Stimulated activated effector memory CD8-positive, alpha-beta T cell treated with anti-CD3 and anti-CD28 coated beads, Interleukin-12 subunit alpha, Interleukin-12 subunit beta, amount 100 ng/mL, for 72 hours (primary cell): ENCODE measurements around the gene DAND5.

Experiments used
- ATAC-seq: fragments of 150-1000 bp; cut with Tn5 transposase; 2 replicates; pipeline ENCODE4 v1.10.0; 2021
- DNase-seq, 2 donors: peaks; one replicate each; pipeline ENCODE4 v3.0.0; 2021 to 2022; ENCODE audit warnings: low spot score in 2 of 2
- H3K27ac Mint-ChIP-seq: one replicate; pipeline ENCODE4 v1.8.0; 2022; ENCODE audit warnings: mild to moderate bottlenecking, mixed read lengths
- H3K36me3 Mint-ChIP-seq: one replicate; pipeline ENCODE4 v1.8.0; 2022; ENCODE audit warnings: mild to moderate bottlenecking, mixed read lengths
- H3K4me1 Mint-ChIP-seq: one replicate; pipeline ENCODE4 v1.8.0; 2022; ENCODE audit warnings: mixed read lengths
- H3K4me3 Mint-ChIP-seq: one replicate; pipeline ENCODE4 v1.8.0; 2022; ENCODE audit warnings: mild to moderate bottlenecking, mixed read lengths
- H3K9me3 Mint-ChIP-seq: one replicate; pipeline ENCODE4 v1.8.0; 2022; ENCODE audit warnings: mixed read lengths

Gene DAND5

GRCh38 chr19:13005253-13005652 lies 35.9 kb downstream of the DAND5 start:
- H3K27ac Mint-ChIP-seq, result no peak overlapping the region
- no peaks in the 10 kb centered on the region for H3K9me3 Mint-ChIP-seq
- no peaks in the 10 kb centered on the region for H3K36me3 Mint-ChIP-seq
- ATAC-seq (no peak), DNase-seq (no peak)
- no peaks in the 10 kb centered on the region for H3K4me1 Mint-ChIP-seq
- H3K4me3 Mint-ChIP-seq, result no peak overlapping the region

- H3K4me1 Mint-ChIP-seq, result no peaks in the 10 kb centered on the region
- no peak overlapping the region for H3K27ac Mint-ChIP-seq
- ATAC-seq, result no peak
- DNase-seq, result no peak
- no peak overlapping the region for H3K4me3 Mint-ChIP-seq
- no peaks in the 10 kb centered on the region for H3K9me3 Mint-ChIP-seq
- no peaks in the 10 kb centered on the region for H3K36me3 Mint-ChIP-seq
Measured at GRCh38 chr19:13005861-13006370, 36.5 kb downstream of the DAND5 start.

DNA sequence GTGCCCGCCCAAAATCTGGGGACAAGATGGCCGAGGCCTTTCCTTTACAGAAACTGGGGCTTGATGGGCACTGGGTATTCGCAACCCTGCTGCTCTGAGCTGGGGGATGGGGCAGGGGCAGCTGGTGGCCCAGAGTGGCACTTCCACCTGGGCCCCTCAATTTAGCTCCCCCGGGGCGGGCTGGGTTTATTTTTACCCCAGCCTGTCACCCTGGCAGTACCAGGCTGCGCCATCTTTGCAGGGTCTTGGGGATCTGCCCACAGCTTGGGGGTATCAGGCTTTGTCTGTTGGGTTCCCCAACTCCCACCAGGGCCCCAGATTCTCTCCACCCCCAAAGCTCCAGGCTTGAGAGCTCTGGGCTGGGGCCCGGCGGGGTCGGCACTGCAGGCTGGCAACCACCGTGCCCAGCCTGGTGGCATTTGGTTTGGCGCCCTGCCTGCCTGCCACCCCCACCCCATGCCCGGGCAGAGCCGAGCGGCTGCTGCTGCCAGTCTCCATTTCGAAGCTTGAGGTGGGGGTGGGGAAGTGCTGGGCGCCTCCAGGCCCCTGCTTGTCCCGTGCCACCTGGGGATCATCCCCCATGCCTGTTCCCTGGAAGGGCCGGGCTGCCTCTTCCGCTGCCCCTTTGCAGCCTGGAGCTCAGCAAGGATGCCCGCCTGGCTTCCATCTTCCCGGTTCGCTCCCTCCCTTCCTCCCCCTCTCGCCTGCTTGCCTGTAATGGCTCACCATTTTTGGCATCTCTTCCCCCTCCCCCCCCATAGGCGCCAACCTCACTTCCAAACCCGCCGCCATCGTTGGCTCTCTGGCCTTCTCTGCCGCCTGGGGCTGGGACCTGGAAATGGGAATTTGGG lies 37.3 kb downstream of the DAND5 start:
- no peak for DNase-seq
- H3K36me3 Mint-ChIP-seq, result peaks cover 3% of the 10 kb centered on the region
- peaks cover 3% of the 10 kb centered on the region for H3K4me1 Mint-ChIP-seq
- ATAC-seq, result no peak
- H3K9me3 Mint-ChIP-seq, result no peaks in the 10 kb centered on the region
- H3K27ac Mint-ChIP-seq, result no peak overlapping the region
- no peak overlapping the region for H3K4me3 Mint-ChIP-seq

GRCh38 chr19:13007292-13008045 lies 38.1 kb downstream of the DAND5 start:
- Mint-ChIP-seq H3K4me3 (no peak overlapping the region), H3K27ac (no peak overlapping the region), H3K9me3 (no peaks in the 10 kb centered on the region), H3K36me3 (peaks cover 4% of the 10 kb centered on the region), H3K4me1 (peaks cover 7% of the 10 kb centered on the region)
- ATAC-seq, result no peak
- DNase-seq, result no peak

DNA sequence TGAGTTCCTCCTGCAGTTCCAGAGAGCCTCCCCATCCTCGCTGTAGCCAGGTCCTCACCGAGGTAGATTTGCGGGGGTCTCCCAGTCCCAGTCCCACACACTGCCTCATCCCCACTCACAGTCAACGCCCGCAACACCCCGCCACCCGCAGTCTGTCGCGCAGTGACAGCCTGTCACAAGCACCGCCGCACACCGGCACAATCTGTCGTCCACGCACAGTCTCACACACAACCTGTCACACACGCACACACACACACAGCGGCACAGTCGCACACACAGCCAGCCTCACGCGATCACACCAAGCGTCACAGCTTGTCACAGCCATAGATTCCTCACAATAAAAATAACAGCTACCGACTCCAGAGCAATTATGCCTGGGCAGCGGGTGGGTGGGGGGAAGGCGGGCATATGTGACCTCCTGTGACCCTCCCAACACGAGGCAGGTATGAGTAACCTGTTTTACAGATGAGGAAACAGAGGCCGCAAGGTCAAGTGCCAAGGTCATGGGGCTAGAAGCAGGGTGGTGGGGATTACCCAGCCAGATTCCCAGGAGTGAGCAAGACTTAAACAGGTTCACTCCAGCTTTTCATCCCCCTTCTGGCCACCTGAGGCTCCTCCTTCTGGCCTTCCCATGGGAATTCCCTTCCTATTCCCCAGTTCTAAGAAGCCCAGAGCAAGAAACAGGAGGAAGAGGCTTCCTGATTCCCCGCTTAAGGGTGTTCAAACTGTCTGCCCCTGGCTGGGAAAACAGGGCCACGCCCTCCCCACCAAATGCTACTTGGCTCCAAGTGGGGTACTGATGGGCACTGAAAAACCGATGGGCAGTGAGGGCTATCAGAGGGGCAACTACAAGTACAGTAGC lies 39.8 kb downstream of the DAND5 start:
- no peak overlapping the region for H3K27ac Mint-ChIP-seq
- no peak for DNase-seq

DNA sequence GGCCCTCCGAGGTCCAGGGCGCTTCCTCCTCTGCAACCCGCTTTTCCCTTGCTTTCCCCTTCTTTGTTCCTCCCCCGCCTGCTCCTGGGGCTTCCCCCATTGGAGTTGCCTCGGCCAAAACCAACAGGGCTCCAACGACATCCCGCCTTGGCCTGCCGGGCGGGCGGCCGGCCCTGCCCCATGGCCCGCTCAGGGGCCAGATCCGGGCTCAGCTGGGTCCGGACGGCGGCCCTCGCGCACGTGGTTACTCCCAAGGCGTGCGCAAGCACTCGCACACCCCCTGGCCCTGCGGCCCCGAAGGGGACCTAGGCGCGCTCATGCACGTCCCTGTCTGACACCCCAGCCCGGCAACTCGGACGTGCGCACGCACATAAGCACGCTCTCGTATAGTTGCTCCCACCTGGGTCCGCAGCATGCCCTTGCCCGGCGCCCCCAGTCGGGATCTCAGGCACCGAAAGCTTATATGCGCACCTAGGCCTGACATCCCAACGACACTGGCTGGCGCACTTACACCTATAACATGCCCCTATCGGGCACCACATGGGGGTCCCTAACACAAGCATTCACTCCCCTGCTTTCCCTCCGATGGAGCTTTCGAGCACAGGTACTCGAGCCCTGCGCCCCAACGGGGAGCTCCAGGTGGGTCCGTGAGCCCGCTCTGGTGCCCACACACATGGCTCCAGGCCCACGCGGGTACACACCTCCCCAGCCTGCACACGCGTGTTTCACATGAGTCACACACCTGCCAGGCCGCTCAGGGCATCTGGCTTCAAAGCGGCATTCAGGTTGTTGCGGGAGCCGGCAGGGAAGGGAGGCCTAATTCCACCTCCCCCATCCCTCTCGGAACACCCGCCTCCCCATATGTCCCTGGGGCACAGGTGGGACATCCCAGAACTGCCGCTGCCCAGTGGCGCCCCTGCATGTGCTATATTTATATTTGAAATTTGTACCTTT lies 40.9 kb downstream of the DAND5 start:
- ATAC-seq (no peak), DNase-seq (no peak)
- peaks cover 29% of the 10 kb centered on the region for H3K4me1 Mint-ChIP-seq
- peaks cover 4% of the 10 kb centered on the region for H3K36me3 Mint-ChIP-seq
- H3K9me3 Mint-ChIP-seq, result no peaks in the 10 kb centered on the region
- no peak overlapping the region for H3K27ac Mint-ChIP-seq
- no peak overlapping the region for H3K4me3 Mint-ChIP-seq

More for the DNA sequence above, 39.8 kb downstream of the DAND5 start:
- Mint-ChIP-seq H3K36me3 (peaks cover 4% of the 10 kb centered on the region), H3K4me1 (peaks cover 21% of the 10 kb centered on the region), H3K4me3 (no peak overlapping the region), H3K9me3 (no peaks in the 10 kb centered on the region)
- no peak for ATAC-seq

DNA sequence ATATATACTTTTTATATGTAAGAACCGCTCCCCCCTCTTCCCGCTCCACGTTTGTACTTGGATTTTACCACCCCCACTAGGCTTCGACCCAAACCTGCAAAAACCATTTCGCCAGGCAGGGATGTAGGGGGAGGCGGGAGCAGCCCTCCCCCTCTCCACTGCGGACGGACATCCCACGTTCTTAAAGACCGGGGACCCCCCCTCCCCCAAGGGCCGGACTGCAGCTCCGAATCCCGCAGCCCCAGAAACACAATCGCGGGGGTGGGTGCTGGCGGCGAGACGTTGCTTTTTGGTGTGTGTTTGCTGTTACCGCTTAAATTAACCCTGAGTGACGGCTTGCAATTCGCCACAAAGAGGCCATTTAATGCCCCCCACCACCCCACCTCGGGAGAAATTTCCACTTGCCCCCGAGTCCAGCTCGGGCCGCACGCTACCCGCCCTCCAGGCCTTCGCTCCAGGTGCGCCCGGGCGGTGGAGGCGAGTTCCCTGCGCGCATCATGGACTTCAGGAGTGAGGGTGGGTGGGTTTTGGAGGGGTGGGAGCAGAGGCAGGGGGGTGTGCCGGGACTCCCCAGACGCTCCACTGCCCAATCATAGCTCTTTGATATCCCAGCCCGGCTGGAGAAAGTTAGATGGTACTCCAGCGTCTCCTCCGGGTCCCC lies 41.7 kb downstream of the DAND5 start:
- H3K27ac Mint-ChIP-seq, result no peak overlapping the region
- DNase-seq (no peak), ATAC-seq (no peak)
- no peaks in the 10 kb centered on the region for H3K9me3 Mint-ChIP-seq
- peaks cover 29% of the 10 kb centered on the region for H3K4me1 Mint-ChIP-seq
- no peak overlapping the region for H3K4me3 Mint-ChIP-seq
- H3K36me3 Mint-ChIP-seq, result peaks cover 4% of the 10 kb centered on the region

- peaks cover 4% of the 10 kb centered on the region for H3K36me3 Mint-ChIP-seq
- no peak for ATAC-seq
- no peak for DNase-seq
- no peak overlapping the region for H3K27ac Mint-ChIP-seq
- H3K9me3 Mint-ChIP-seq, result no peaks in the 10 kb centered on the region
- H3K4me3 Mint-ChIP-seq, result peak overlapping the region; percentile 80
- peaks cover 32% of the 10 kb centered on the region for H3K4me1 Mint-ChIP-seq
Measured at GRCh38 chr19:13011653-13012389, 42.4 kb downstream of the DAND5 start.

DNA sequence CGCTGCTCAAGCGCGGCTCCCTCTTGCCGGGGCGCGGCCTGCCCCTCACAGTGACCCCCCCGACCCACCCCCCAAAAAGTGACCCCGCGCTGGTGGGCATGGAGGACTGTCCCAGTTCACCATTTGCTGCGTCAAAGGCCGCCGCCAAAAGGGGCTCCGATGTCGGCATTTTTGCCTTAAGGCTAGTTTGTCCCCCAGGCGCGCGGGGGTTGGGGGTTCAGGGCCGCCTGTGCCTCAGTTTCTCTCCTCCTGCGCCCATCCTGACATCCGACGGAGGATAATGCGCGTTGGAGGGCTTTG lies 43.0 kb downstream of the DAND5 start:
- ATAC-seq, result no peak
- Mint-ChIP-seq H3K4me3 (peak overlapping the region; percentile 80), H3K27ac (peak overlapping the region; percentile 82)

GRCh38 chr19:13012690-13013608 lies 43.6 kb downstream of the DAND5 start:
- ATAC-seq, result peak; percentile 66
- DNase-seq, result peak in 1 of 2 donors; percentile 68
- peaks cover 35% of the 10 kb centered on the region for H3K4me1 Mint-ChIP-seq
- H3K4me3 Mint-ChIP-seq, result peak overlapping the region; percentile 80
- peak overlapping the region; percentile 82 for H3K27ac Mint-ChIP-seq
- H3K36me3 Mint-ChIP-seq, result peaks cover 4% of the 10 kb centered on the region
- H3K9me3 Mint-ChIP-seq, result no peaks in the 10 kb centered on the region

More for the DNA sequence above, 43.0 kb downstream of the DAND5 start:
- no peak for DNase-seq
- Mint-ChIP-seq H3K9me3 (no peaks in the 10 kb centered on the region), H3K36me3 (peaks cover 4% of the 10 kb centered on the region), H3K4me1 (peaks cover 35% of the 10 kb centered on the region)

DNA sequence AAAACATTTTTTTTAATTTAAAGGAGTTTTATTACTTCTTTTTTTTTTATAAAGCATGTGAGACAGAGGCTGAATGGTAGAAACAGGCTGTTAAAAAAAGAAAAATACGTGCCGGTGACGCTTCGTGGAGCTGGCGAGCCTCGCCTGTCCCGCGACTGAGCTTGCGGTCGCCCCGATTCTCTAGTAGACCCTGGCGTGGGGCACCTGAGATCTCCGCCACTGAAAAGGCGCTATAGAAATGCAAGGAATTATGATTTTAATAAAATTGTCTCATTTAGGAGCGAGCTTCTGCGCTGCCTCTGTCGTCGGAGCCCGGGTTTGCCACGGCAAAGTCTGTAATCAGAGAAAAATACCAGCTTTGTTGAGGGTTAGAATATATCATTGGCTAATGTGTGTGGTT lies 44.3 kb downstream of the DAND5 start:
- H3K9me3 Mint-ChIP-seq, result no peaks in the 10 kb centered on the region
- DNase-seq (no peak), ATAC-seq (no peak)
- H3K4me1 Mint-ChIP-seq, result peaks cover 35% of the 10 kb centered on the region
- H3K27ac Mint-ChIP-seq, result no peak overlapping the region
- H3K4me3 Mint-ChIP-seq, result peak overlapping the region; percentile 80
- H3K36me3 Mint-ChIP-seq, result peaks cover 4% of the 10 kb centered on the region

GRCh38 chr19:13014101-13014920 lies 44.9 kb downstream of the DAND5 start:
- H3K27ac Mint-ChIP-seq, result no peak overlapping the region
- peaks cover 35% of the 10 kb centered on the region for H3K4me1 Mint-ChIP-seq
- H3K9me3 Mint-ChIP-seq, result no peaks in the 10 kb centered on the region
- peak overlapping the region; percentile 80 for H3K4me3 Mint-ChIP-seq
- peaks cover 4% of the 10 kb centered on the region for H3K36me3 Mint-ChIP-seq
- no peak for DNase-seq
- ATAC-seq, result no peak
